Body of pancreas (tissue), 4 donors: ENCODE data around the gene LCE1A.

Experiments
- POLR2A ChIP-seq, 3 donors: fragments of 450-650 bp; IDR thresholded peaks; one replicate each; pipeline ENCODE4 v1.6.1; 2016; ENCODE audit warnings: antibody characterized with exemption in 3 of 3, mild to moderate bottlenecking in 2 of 3
- TF ChIP-seq, protein P1 (sequence below), 7 experiments: fragments of 450-650 bp in 4 of 7; fragments of 200-600 bp in 3 of 7; sonication (generic) in 3 of 7; IDR thresholded peaks; one replicate each; pipeline ENCODE4 v1.5.1; 2016 to 2019; ENCODE audit warnings: antibody characterized with exemption in 7 of 7

DNA sequence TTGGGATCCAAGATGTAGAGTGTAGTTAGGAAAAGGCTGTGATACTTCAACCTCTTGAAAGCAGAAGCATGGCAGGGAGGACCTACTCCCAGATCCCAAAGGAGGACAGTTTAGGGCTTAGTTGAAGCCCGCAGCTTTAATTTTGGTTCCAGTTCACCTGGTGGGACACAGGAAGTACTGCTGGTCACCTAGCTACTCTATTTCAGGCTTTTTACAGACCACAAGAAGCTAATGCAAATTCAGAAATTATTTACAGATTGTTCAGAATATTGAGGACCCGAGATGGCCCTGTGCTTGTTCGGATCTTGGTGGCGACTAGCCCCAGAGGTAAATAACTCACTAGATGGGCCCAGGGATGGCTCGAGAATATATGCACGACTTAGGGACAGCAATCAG lies 44.5 kb downstream of the LCE1A start:
- TF ChIP-seq, protein P1, sequence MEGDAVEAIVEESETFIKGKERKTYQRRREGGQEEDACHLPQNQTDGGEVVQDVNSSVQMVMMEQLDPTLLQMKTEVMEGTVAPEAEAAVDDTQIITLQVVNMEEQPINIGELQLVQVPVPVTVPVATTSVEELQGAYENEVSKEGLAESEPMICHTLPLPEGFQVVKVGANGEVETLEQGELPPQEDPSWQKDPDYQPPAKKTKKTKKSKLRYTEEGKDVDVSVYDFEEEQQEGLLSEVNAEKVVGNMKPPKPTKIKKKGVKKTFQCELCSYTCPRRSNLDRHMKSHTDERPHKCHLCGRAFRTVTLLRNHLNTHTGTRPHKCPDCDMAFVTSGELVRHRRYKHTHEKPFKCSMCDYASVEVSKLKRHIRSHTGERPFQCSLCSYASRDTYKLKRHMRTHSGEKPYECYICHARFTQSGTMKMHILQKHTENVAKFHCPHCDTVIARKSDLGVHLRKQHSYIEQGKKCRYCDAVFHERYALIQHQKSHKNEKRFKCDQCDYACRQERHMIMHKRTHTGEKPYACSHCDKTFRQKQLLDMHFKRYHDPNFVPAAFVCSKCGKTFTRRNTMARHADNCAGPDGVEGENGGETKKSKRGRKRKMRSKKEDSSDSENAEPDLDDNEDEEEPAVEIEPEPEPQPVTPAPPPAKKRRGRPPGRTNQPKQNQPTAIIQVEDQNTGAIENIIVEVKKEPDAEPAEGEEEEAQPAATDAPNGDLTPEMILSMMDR (IDR thresholded peaks at IDR 0.05): no peak
- TF ChIP-seq POLR2A (IDR thresholded peaks at IDR 0.05): no peak
